HepG2 (cell line): ENCODE data around the gene KCTD6. TPM values are rescaled to one million over a fixed set of nuclear protein-coding genes. Genes with fewer than 3 reads are reported as not detected.

Experiments
- AKNA ChIP-seq: sonication (generic); formaldehyde crosslinking; IDR thresholded peaks from 2 replicates; pipeline ENCODE4 v1.4.0; 2020; ENCODE audit warnings: missing genetic modification reagents, borderline replicate concordance
- FOXM1 ChIP-seq: sonication (generic); formaldehyde crosslinking; IDR thresholded peaks from 2 replicates; pipeline ENCODE4 v1.5.0; 2020; ENCODE audit warnings: missing genetic modification reagents
- GMEB2 ChIP-seq: IDR thresholded peaks from 2 replicates; pipeline ENCODE4 v1.6.1; 2016; ENCODE audit warnings: missing biosample characterization, missing genetic modification reagents, low read depth
- KIAA2018 ChIP-seq: sonication (generic); formaldehyde crosslinking; IDR thresholded peaks from 2 replicates; pipeline ENCODE4 v1.5.0; 2020; ENCODE audit warnings: mild to moderate bottlenecking, missing genetic modification reagents, borderline replicate concordance
- NR2F1 ChIP-seq, 2 experiments: fragments of 450-650 bp in 1 of 2; formaldehyde crosslinking in 1 of 2; IDR thresholded peaks; 2 replicates each; pipeline versions ENCODE4 v1.5.0 to v1.6.1; 2016 to 2020; ENCODE audit warnings: mild to moderate bottlenecking in 1 of 2, missing compliant biosample characterization in 1 of 2, missing genetic modification reagents in 1 of 2, moderate library complexity in 1 of 2
- SAFB2 ChIP-seq: sonication (generic); formaldehyde crosslinking; IDR thresholded peaks from 2 replicates; pipeline ENCODE4 v1.5.1; 2020; ENCODE audit warnings: missing genetic modification reagents, low read depth, mild to moderate bottlenecking, borderline replicate concordance
- SMC3 ChIP-seq: IDR thresholded peaks from 2 replicates; pipeline ENCODE4 v1.6.1; 2011; ENCODE audit warnings: low read length, improper control_type of control experiment
- THRA ChIP-seq: sonication (generic); formaldehyde crosslinking; IDR thresholded peaks from 2 replicates; pipeline ENCODE4 v1.4.0; 2020; ENCODE audit warnings: missing genetic modification reagents, borderline replicate concordance
- ZGPAT ChIP-seq: IDR thresholded peaks from 2 replicates; pipeline ENCODE4 v1.6.1; 2016; ENCODE audit warnings: mild to moderate bottlenecking
- ZNF878 ChIP-seq: sonication (generic); formaldehyde crosslinking; IDR thresholded peaks from 2 replicates; pipeline ENCODE4 v1.8.1; 2023; ENCODE audit warnings: mild to moderate bottlenecking, missing genetic modification reagents, moderate library complexity
- polyA plus RNA-seq, 8 experiments: library from polyadenylated mRNA; depleted of rRNA in 3 of 8; stranded (reverse) in 7 of 8; unstranded in 1 of 8; fragments of >200 nt; fragmentation: Illumina TruSeq in 4 of 8; extraction: Trizol in 4 of 8; gene quantifications; 2 replicates each; pipeline versions ENCODE4 v1.2.1 to v1.2.3, GENCODE V29; 2011 to 2016; ENCODE audit warnings: low read depth in 4 of 8, missing spikeins in 1 of 8, mixed read lengths in 1 of 8; ENCODE audit not compliant: insufficient read depth in 1 of 8
- total RNA-seq, 5 experiments: library from RNA; depleted of rRNA; stranded (reverse); fragments of >200 nt; fragmentation: Illumina TruSeq; extraction: Trizol; gene quantifications; 2 replicates each; pipeline ENCODE4 v1.2.3, GENCODE V29; 2016; ENCODE audit warnings: low read depth in 1 of 5

The KCTD6 gene
- total and polyA plus RNA-seq, 2 of the 13 experiments (the other 11 are each of a cell fraction or from before 2014, with no cell fraction given), result 13.4 to 14.2 TPM

- no peak for TF ChIP-seq KIAA2018 (CRISPR knock-in tag)
- no peak for TF ChIP-seq AKNA (CRISPR knock-in tag)
- TF ChIP-seq NR2F1 (CRISPR knock-in tag; IDR thresholded peaks at IDR 0.05), result no peak
- no peak for TF ChIP-seq SMC3
- no peak for TF ChIP-seq FOXM1
- no peak for TF ChIP-seq SAFB2
- no peak for TF ChIP-seq GMEB2
- TF ChIP-seq ZNF878 (CRISPR knock-in tag), result no peak
- peak; percentile 27; the same call in 1 of the 2 replicates for TF ChIP-seq THRA
- TF ChIP-seq ZGPAT, result no peak
These were observed 31.0 kb downstream of the KCTD6 start (continued) for GRCh38 chr3:58522759-58523425.
